Measurements from ENCODE around the gene CGB8.
"Not testable (repeated sequence)": the region's sequence is repeated elsewhere in the genome, so short reads cannot be mapped to it uniquely, and the experiment has no call there.

CGB8 gene

DNA sequence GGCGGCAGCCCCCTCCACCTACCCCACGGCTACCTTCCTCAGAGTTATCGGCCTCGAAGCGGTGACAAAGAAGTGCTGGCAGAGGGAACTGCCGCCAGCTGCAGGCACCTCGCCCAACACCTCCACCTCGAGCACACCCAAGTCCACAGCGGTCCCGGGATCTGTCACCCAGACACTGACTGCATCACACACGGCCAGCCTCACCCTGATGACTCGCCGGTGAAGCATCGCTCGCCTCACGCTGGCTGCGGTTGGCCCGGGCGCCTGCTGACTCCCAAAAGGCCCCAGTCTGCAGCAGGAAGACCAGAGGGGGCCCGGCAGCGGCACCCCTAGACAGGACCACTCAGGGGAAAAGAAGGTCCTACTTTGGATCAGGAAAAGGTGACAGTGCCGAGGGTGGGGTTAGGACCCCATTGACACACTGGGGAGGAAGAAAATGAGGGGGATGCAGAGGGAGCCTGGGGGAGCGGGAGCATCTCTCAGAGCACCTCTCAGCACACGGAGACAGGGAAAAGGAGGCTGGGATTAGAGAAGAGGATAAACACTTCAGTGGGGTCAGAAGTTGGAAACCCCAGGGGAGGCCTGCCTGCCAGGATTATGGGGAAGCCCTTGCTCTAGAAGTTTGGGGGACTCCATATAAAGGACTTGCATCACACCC, 1.6 kb upstream of the CGB8 start:
- not testable (repeated sequence) for H3K27ac Mint-ChIP-seq; H3K4me3 Mint-ChIP-seq; H3K9me3 Mint-ChIP-seq; H3K36me3 Mint-ChIP-seq; H3K4me1 Mint-ChIP-seq; DNase-seq (ENCODE audit: low spot score in 2 of 2); ATAC-seq

DNA sequence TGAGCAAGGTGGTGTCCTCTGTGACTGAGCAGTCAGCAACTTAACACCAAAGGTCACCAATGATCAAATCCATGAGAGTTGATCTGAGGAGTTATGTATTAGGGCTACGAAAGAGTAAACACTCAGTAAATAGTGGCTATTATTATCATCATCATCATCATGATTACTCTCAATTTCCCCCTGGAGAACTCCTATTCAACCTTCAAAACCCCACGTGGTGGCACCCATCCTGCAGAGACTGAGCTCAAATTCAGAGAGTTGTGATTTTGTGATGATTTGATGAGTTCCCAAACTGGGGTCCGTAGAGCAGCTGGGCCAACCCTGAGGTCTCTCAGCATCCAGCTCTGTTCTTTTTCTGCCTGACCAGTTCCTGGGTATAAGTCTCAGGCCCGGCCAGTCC, 923 bp upstream of the CGB8 start:
- not testable (repeated sequence) for DNase-seq (ENCODE audit: low spot score in 2 of 2); H3K27ac Mint-ChIP-seq; H3K4me1 Mint-ChIP-seq; H3K36me3 Mint-ChIP-seq; H3K9me3 Mint-ChIP-seq; H3K4me3 Mint-ChIP-seq; ATAC-seq

DNA sequence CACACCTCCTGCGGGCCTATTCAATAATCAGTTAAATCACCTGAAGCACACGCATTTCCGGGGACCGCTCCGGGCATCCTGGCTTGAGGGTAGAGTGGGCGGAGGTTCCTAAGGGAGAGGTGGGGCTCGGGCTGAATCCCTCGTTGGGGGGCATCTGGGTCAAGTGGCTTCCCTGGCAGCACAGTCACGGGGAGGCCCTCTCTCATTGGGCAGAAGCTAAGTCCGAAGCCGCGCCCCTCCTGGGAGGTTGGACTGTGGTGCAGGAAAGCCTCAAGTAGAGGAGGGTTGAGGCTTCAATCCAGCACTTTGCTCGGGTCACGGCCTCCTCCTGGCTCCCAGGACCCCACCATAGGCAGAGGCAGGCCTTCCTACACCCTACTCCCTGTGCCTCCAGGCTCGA, 5.4 kb downstream of the CGB8 start, which contains the start of gene CGB5:
Gene CGB5, plus strand, starts transcription at position 301 of the 400 bp plus-strand sequence. CDS start 362 bp downstream, outside the sequence.
- not testable (repeated sequence) for H3K4me1 Mint-ChIP-seq; H3K36me3 Mint-ChIP-seq; H3K9me3 Mint-ChIP-seq; H3K4me3 Mint-ChIP-seq; DNase-seq (ENCODE audit: low spot score in 2 of 2); H3K27ac Mint-ChIP-seq; ATAC-seq

DNA sequence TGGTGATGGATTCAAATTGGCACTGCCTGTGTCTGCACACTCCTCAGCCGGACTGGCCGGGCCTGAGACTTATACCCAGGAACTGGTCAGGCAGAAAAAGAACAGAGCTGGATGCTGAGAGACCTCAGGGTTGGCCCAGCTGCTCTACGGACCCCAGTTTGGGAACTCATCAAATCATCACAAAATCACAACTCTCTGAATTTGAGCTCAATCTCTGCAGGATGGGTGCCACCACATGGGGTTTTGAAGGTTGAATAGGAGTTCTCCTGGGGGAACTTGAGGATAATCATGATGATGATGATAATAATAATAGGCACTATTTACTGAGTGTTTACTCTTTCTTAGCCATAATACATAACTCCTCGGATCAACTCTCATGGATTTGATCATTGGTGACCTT, 6.2 kb downstream of the CGB8 start:
- DNase-seq (ENCODE audit: low spot score in 2 of 2); H3K9me3 Mint-ChIP-seq; H3K36me3 Mint-ChIP-seq; ATAC-seq; H3K27ac Mint-ChIP-seq; H3K4me3 Mint-ChIP-seq; H3K4me1 Mint-ChIP-seq: not testable (repeated sequence)

DNA sequence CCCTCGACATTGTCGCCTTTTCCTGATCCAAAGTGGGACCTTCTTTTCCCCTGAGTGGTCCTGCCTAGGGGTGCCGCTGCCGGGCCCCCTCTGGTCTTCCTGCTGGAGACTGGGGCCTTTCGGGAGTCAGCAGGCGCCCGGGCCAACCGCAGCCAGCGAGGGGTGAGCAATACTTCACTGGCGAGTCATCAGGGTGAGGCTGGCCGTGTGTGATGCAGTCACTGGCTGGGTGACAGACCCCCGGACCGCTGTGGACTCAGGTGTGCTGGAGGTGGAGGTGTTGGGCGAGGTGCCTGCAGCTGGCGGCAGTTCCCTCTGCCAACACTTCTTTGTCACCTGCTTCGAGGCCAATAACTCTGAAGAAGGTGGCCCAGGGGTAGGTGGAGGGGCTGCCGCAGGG, 6.7 kb downstream of the CGB8 start:
- Mint-ChIP-seq H3K9me3 (no peaks in the 10 kb centered on the region), H3K4me1 (no peaks in the 10 kb centered on the region), H3K27ac (no peak overlapping the region), H3K4me3 (no peak overlapping the region), H3K36me3 (no peaks in the 10 kb centered on the region)
- no peak for ATAC-seq
- DNase-seq (ENCODE audit: low spot score in 2 of 2) = no peak

DNA sequence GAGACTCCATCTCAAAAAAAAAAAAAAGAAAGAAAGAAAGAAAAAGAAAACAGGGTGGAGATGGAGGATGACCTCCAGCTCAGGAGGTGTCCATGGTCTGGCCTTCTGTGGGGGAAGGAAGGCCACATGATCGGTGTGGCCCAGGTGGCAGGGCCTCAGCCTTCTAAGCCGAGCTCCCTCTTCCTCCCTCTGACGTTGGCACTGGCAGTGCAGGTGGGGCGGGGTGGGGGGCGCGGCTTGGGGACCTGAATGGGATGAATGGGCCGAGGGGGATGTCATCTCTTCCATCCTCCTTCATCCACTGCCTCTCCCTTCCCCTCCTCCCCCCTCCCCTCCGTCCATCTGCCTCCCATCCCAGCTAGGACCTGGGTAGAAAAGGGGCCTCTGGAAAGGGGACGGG, 9.2 kb downstream of the CGB8 start:
- not testable (repeated sequence) for H3K4me1 Mint-ChIP-seq; H3K27ac Mint-ChIP-seq; ATAC-seq; H3K36me3 Mint-ChIP-seq; DNase-seq (ENCODE audit: low spot score in 2 of 2); H3K9me3 Mint-ChIP-seq; H3K4me3 Mint-ChIP-seq

DNA sequence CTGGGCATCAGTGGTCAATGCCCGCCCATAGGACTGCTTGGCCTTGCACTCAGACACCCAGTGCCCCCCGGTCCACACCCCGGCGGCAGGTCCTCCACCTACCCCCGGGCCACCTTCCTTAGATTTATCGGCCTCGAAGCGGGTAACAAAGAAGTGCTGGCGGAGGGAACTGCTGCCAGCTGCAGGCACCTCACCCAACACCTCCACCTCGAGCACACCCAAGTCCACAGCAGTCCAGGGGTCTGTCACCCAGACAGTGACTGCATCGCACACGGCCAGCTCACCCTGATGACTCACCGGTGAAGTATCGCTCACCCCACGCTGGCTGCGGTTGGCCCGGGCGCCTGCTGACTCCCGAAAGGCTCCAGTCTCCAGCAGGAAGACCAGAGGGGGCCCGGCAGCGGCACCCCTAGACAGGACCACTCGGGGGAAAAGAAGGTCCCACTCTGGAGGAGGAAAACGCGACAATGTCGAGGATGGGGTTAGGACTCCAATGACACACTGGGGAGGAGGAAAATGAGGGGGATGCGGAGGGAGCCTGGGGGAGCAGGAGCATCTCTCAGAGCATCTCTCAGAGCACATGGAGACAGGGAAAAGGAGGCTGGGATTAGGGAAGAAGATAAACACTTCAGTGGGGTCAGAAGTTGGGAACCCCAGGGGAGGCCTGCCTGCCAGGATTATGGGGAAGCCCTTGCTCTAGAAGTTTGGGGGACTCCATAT, 10.2 kb downstream of the CGB8 start:
- peak; percentile 57 for ATAC-seq

DNA sequence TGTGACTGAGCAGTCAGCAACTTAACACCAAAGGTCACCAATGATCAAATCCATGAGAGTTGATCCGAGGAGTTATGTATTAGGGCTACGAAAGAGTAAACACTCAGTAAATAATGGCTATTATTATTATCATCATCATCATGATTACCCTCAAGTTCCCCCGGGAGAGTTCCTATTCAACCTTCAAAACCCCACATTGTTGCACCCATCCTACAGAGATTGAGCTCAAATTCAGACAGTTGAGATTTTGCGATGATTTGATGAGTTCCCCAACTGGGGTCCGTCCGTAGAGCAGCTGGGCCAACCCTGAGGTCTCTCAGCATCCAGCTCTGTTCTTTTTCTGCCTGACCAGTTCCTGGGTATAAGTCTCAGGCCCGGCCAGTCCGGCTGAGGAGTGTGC, 10.8 kb downstream of the CGB8 start:
- H3K9me3 Mint-ChIP-seq; H3K4me1 Mint-ChIP-seq; H3K27ac Mint-ChIP-seq; DNase-seq (ENCODE audit: low spot score in 2 of 2); H3K36me3 Mint-ChIP-seq; H3K4me3 Mint-ChIP-seq; ATAC-seq: not testable (repeated sequence)

More for the DNA sequence above, 10.2 kb downstream of the CGB8 start:
- not testable (repeated sequence) for H3K27ac Mint-ChIP-seq; H3K4me1 Mint-ChIP-seq; H3K4me3 Mint-ChIP-seq; H3K9me3 Mint-ChIP-seq; H3K36me3 Mint-ChIP-seq; DNase-seq (ENCODE audit: low spot score in 2 of 2)

DNA sequence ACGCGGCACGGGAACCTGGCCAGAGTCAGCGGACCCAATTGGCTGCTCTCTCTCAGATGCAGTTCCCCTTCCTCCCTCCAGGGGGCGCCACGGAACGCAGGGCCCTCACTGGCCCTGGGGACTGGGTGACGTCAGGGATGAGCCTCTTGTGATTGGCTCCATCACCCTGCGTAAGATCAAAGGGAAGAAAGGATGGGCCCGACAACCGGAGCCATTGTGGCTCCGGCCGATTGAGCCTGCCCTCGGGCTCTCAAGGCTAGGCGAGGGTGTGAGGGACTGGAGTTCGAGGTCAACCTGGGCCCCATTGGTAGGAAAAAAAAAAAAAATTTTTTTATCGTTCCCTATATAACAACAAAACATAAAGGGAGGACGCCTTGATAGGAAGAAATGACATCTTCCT, 12.1 kb downstream of the CGB8 start, which contains the start of gene CGB1:
Gene CGB1, minus strand, starts transcription at position 81 of the 400 bp plus-strand sequence. CDS start 184 bp downstream, outside the sequence.
- H3K9me3 Mint-ChIP-seq = not testable (repeated sequence)
- peak; percentile 57 for ATAC-seq
- DNase-seq (ENCODE audit: low spot score in 2 of 2) = peak in 1 of 2 donors; percentile 77

DNA sequence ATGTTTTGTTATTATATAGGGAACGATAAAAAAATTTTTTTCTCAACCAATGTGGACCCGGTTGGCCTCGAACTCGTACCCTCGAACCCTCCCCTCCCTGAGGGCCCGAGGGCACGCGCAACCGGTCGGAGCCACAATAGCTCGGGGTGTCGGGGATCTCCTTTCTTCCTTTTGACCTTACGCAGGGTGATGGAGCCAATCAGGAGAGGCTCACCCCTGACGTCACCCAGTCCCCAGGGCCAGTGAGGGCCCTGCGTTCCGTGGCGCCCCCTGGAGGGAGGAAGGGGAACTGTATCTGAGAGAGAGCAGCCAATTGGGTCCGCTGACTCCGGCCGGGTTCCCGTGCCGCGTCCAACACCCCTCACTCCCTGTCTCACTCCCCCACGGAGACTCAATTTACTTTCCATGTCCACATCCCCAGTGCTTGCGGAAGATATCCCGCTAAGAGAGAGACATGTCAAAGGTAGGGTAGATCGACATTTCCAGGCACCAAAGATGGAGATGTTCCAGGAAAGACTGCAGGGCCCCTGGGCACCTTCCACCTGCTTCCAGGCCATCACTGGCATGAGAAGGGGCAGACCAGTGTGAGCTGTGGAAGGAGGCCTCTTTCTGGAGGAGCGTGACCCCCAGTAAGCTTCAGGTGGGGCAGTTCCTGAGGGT, 17.1 kb downstream of the CGB8 start, which contains the start of gene CGB2:
Gene CGB2, plus strand, starts transcription at position 249 of the 660 bp plus-strand sequence. Its CDS starts 206 bp downstream, at position 455.
- H3K9me3 Mint-ChIP-seq, H3K4me1 Mint-ChIP-seq, H3K36me3 Mint-ChIP-seq: not testable (repeated sequence)
- ATAC-seq (peak; percentile 91), DNase-seq (ENCODE audit: low spot score in 2 of 2) (peak; percentile 58 to 90)
- Mint-ChIP-seq H3K4me3 (peak within 1 kb of the TSS; percentile 22), H3K27ac (peak within 1 kb of the TSS; percentile 94)

More for the DNA sequence above, 12.1 kb downstream of the CGB8 start, which contains the start of gene CGB1:
- H3K4me1 Mint-ChIP-seq, H3K36me3 Mint-ChIP-seq, H3K4me3 Mint-ChIP-seq, H3K27ac Mint-ChIP-seq: not testable (repeated sequence)

DNA sequence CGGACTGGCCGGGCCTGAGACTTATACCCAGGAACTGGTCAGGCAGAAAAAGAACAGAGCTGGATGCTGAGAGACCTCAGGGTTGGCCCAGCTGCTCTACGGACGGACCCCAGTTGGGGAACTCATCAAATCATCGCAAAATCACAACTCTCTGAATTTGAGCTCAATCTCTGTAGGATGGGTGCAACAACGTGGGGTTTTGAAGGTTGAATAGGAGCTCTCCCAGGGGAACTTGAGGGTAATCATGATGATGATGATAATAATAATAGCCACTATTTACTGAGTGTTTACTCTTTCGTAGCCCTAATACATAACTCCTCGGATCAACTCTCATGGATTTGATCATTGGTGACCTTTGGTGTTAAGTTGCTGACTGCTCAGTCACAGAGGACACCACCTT, 18.6 kb downstream of the CGB8 start:
- H3K27ac Mint-ChIP-seq; H3K9me3 Mint-ChIP-seq; H3K4me3 Mint-ChIP-seq; DNase-seq (ENCODE audit: low spot score in 2 of 2); ATAC-seq; H3K36me3 Mint-ChIP-seq; H3K4me1 Mint-ChIP-seq: not testable (repeated sequence)

DNA sequence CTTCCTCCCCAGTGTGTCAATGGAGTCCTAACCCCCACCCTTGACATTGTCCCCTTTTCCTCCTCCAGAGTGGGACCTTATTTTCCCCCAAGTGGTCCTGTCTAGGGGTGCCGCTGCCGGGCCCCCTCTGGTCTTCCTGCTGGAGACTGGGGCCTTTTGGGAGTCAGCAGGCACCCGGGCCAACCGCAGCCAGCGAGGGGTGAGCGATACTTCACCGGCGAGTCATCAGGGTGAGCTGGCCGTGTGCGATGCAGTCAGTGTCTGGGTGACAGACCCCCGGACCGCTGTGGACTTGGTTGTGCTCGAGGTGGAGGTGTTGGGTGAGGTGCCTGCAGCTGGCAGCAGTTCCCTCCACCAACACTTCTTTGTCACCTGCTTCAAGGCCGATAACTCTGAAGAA, 19.2 kb downstream of the CGB8 start:
- ATAC-seq; H3K27ac Mint-ChIP-seq; H3K4me3 Mint-ChIP-seq; H3K4me1 Mint-ChIP-seq; DNase-seq (ENCODE audit: low spot score in 2 of 2); H3K9me3 Mint-ChIP-seq; H3K36me3 Mint-ChIP-seq: not testable (repeated sequence)

DNA sequence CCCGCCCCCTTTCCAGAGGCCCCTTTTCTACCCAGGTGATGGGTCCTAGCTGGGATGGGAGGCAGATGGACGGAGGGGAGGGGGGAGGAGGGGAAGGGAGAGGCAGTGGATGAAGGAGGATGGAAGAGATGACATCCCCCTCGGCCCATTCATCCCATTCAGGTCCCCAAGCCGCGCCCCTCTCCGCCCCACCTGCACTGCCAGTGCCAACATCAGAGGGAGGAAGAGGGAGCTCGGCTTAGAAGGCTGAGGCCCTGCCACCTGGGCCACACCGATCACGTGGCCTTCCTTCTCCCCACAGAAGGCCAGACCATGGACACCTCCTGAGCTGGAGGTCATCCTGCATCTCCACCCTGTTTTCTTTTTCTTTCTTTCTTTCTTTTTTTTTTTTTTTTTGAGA, 20.2 kb downstream of the CGB8 start:
- H3K4me1 Mint-ChIP-seq; DNase-seq (ENCODE audit: low spot score in 2 of 2); H3K27ac Mint-ChIP-seq; H3K9me3 Mint-ChIP-seq; H3K4me3 Mint-ChIP-seq; ATAC-seq; H3K36me3 Mint-ChIP-seq: not testable (repeated sequence)

DNA sequence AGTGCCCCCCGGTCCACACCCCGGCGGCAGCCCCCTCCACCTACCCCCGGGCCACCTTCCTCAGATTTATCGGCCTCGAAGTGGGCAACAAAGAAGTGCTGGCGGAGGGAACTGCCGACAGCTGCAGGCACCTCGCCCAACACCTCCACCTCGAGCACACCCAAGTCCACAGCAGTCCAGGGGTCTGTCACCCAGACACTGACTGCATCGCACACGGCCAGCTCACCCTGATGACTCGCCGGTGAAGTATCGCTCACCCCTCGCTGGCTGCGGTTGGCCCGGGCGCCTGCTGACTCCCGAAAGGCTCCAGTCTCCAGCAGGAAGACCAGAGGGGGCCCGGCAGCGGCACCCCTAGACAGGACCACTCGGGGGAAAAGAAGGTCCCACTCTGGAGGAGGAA, 23.3 kb downstream of the CGB8 start:
- ATAC-seq; DNase-seq (ENCODE audit: low spot score in 2 of 2); H3K27ac Mint-ChIP-seq; H3K36me3 Mint-ChIP-seq; H3K9me3 Mint-ChIP-seq; H3K4me3 Mint-ChIP-seq: not testable (repeated sequence)
- peaks cover 12% of the 10 kb centered on the region for H3K4me1 Mint-ChIP-seq

DNA sequence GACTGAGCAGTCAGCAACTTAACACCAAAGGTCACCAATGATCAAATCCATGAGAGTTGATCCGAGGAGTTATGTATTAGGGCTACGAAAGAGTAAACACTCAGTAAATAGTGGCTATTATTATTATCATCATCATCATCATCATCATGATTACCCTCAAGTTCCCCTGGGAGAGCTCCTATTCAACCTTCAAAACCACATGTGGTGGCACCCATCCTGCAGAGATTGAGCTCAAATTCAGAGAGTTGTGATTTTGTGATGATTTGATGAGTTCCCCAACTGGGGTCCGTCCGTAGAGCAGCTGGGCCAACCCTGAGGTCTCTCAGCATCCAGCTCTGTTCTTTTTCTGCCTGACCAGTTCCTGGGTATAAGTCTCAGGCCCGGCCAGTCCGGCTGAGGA, 23.8 kb downstream of the CGB8 start:
- not testable (repeated sequence) for ATAC-seq; DNase-seq (ENCODE audit: low spot score in 2 of 2); H3K36me3 Mint-ChIP-seq; H3K4me3 Mint-ChIP-seq; H3K9me3 Mint-ChIP-seq; H3K27ac Mint-ChIP-seq
- peaks cover 17% of the 10 kb centered on the region for H3K4me1 Mint-ChIP-seq
